NCI-H1930 (cell line): Measurements from ENCODE around the gene NOL4L.

Experiments used
- DNase-seq, 2 experiments: peaks; one replicate each; lab custom pipeline; 2025; lab: John Stamatoyannopoulos, UW

NOL4L gene

GRCh38 chr20:32524829-32525501 is 60.2 kb downstream of the NOL4L start:
- no peak for DNase-seq

GRCh38 chr20:32523613-32524213 is 61.4 kb downstream of the NOL4L start:
- no peak for DNase-seq

DNA sequence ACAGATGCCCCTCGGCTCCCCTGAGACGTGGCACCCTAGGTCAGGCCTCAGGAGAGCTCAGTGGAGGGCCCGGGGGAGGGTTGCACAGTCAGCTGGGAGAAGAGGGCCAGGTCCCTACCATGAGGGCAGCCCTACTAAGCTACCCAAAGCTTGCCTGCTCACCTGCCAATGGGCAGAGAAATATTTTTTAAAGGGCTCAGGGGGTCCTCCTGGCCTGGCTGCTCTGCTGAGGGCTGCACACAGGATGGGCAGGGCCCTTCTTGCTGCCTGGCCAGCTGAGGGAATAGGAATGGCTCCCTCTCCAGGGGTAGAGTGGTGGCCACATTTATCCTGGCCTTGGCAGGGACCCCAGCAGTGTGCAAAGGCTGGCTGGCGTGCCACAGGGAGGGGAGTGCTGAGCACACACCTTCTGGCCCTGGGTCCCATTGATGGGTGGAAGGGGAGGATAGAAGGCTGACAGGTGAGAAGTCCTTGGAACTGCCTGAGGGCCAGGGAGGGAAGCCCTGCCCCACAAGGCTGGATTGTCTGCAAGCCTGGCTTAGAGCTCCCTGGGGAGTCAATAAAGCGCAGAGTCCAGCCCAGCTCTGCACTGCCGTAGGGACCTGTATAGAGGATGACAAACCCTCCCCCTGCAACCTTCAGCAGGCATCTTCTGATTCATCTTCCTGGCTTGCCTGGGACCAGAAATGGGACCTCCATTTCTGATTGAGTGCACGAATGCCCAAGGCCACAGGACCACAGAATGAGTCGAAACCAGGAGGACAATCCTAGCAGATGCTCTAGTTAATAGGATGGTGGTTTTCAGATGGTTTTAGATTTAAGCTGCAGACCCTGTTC is 62.1 kb downstream of the NOL4L start:
- DNase-seq: no peak

- no peak for DNase-seq
These were observed 62.7 kb downstream of the NOL4L start for GRCh38 chr20:32522526-32522775.

- DNase-seq: peak; percentile 38 to 64
These were observed 63.2 kb downstream of the NOL4L start for GRCh38 chr20:32521780-32522525.

DNA sequence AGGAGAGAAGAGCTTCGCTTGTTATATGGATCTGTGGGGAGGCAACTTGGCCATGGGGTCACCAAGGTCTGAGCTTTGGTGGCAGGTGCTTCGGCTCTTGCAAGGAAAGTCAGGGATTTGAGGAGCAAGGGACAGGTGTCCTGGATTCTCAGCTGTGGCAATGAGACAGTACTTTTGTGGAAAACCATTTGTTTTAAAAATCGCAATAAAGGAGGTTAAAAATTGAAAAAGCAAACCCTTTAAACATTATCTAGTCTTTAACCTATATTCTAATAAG is 64.3 kb downstream of the NOL4L start:
- DNase-seq: no peak

DNA sequence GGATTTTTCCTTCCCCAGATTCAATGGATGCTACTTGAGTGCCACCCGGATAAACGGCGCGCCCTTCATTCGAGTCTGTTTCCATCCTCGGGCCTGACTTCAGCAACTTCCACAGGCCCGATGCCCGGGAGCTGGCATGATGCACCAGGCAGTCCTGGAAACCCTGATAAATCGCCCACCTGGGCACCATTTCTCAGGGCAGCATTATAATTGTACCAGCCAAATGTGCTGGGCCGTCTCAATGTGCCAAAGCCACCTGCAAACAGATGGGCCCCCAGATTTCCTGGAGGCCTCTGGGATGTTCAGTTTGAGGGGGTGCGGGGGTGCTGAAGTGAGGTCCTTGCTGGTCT is 65.8 kb downstream of the NOL4L start:
- DNase-seq: no peak

- DNase-seq: no peak
These were observed 66.3 kb downstream of the NOL4L start for GRCh38 chr20:32518593-32519380.

- DNase-seq: no peak
These were observed 67.1 kb downstream of the NOL4L start for GRCh38 chr20:32517914-32518592.

GRCh38 chr20:32517518-32517873 is 67.6 kb downstream of the NOL4L start:
- DNase-seq: no peak

- DNase-seq: no peak
These were observed 68.3 kb downstream of the NOL4L start for GRCh38 chr20:32516583-32517517.

- DNase-seq: no peak
These were observed 69.5 kb downstream of the NOL4L start for GRCh38 chr20:32515631-32516101.

DNA sequence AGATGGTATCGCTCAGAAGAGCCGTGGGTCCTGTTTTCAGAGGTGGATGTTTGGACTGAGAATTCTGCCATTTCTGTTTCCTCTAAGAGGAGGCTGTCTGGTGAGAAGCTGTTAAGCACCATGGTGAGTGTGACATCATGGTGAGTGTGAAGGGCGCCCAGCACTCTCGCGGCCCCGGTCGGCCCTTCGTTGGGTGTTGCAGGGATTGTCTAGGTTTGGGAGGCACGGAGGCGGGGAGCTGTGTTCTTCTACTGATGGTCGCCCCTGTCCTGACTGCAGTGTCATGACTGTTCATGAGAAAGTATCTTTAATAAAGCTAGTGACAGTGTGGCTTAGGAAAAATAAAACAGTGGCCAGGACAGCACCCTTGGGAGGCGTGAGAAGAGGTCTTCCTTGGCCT is 70.4 kb downstream of the NOL4L start:
- no peak for DNase-seq

DNA sequence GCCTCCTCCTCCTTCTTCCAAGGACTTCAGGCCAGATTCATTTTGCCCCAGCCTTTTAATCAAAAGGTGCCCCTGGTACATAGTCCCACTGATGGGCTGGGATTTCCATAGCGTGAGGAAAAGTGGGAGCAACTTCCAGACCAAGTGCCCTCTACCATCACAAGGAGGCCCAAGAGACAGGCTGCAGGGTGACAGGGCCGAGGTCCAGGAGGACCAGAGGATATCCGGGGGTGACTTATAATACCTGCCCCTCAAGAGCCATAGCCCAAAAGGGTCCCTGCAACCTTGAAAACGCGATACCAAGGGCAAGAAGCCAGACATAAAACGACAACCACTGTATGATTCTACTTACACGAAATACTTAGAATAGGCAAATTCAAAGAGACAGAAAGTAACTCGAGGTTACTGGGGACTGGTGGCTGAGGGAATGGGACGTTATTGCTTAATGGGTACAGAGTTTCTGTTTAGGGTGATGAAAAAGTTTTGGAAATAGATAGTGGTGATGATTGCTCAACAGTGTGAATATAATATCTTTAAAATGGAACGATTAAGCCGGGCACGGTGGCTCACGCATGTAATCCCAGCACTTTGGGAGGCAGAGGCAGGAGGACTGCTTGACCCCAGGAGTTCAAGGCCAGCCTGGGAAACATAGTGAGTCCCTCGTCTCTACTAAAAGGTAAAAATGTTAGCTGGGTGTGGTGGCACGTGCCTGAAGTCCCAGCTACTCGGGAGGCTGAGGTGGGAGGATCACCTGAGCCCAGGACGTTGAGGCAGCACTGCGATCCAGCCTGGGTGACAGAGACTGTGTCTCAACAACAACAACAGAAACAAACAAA is 71.9 kb downstream of the NOL4L start:
- DNase-seq: no peak

DNA sequence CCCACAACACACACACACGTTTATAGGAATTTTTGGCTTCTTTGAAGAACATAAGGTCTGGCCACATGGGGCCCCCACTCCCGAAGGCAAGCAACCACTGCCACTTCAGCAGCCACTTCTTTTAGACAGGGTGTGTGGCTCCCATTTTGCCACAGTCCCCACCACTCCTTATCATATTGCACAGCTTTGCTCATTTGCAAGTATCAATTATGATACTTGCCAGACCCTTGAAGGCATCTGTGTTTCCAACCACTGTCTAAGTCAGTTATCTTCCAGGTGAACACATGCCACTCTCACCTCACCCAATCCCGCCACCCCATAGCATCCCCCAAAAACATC is 73.1 kb downstream of the NOL4L start:
- no peak for DNase-seq

DNA sequence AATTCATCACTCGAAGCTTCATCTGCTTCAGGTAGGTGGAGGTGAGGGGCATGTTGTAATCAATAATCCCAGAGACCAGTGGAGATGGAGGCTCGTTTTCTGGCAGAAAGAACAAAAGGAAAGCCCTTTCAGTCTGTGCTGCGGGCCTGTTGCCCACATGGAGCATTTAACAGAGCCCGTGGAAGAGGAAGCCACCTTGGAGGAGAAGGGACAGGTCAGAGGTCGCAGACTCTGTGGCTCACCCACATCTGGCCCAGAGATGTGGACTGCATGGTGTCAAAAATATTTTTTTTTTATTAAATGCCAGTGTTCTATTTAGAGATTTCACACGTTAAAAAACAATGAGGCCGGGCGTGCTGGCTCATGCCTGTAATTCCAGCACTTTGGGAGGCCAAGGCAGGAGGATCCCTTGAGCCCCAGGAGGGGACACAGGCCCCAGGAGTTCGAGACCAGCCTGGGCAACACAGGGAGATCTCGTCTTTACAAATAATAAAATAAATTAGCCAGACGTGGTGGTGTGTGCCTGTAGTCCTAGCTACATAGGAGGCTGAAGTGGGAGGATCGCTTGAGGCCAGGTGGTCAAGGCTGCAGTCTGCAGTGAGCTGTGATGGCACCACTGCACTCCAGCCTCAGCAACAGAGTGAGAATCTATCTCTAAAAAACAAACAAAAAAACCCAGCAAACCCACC is 73.6 kb downstream of the NOL4L start:
- no peak for DNase-seq

DNA sequence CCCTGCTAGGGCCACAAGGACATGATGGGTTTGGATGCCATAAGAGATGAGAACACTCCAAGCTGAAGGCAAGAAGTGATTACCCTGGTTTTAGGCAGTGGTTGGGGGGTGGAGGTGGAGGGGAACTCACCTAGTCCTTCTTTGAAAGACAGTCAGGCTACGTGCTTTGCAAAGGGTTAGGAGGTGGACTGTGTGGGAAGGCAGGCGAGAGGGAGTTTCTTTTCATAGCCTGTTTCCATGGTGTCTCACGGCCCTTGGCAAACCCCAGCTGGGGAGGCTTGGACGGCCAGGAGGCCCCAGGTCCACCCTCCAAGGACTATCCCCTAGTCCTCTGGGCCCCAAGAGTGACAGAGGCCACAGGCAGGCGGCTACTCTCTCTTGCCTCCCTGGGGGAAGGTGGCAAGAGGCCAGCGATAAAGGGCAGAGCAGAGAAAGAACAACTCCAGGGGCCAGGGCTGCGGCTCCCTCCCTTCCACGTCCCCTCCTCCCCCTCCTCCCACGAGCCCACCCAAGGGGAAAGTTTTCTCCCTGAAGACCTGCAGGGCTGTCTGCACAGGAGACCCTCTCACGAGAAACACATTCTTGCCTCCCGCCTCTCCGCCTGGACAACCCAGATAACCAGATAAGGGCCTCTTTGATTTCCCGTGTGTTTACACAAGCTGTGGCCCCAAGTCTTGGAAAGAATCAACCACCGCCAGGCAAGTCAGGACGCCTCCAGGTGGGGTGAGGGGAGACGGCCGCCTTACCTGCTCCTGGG is 74.4 kb downstream of the NOL4L start:
- no peak for DNase-seq

DNA sequence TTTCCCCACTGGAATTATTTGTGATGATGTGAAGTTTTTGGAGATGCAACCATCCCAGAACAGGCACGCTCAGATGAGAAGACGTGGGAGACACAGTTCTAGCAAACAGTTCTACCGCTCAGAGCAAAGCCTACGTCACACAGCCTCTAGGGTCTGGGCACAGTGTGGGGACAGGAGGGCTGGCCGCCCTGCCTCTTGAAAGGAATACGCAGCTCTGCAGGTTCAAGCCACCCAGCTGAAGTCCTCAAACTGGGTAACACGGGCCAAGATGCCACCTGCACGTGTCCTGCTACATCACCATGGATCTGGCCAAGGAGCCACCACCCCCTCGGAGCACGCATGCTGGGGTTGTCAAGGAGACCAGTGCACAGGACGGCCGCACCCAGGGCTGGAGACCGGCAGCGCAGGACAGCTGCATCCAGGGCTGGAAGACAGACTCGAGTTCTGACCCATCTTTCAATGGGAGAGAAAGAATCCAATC is 75.0 kb downstream of the NOL4L start:
- no peak for DNase-seq
